Nephron progenitor cell (in vitro differentiated cells): ENCODE data around the gene NCKAP5.
"Not testable (repeated sequence)": the region's sequence is repeated elsewhere in the genome, so short reads cannot be mapped to it uniquely, and the experiment has no call there.

ENCODE experiments used
- DNase-seq: peaks from one replicate; pipeline ENCODE4 v3.0.0; 2021
- H3K27ac Mint-ChIP-seq: 2 replicates; pipeline ENCODE4 v1.8.0; 2021; ENCODE audit warnings: mild to moderate bottlenecking, moderate library complexity, mixed read lengths
- H3K27me3 Mint-ChIP-seq: 2 replicates; pipeline ENCODE4 v1.8.0; 2021; ENCODE audit warnings: mild to moderate bottlenecking, low read depth, mixed read lengths; ENCODE audit not compliant: poor library complexity
- H3K36me3 Mint-ChIP-seq: 2 replicates; pipeline ENCODE4 v1.8.0; 2021; ENCODE audit warnings: low read depth, mixed read lengths
- H3K4me1 Mint-ChIP-seq: 2 replicates; pipeline ENCODE4 v1.8.0; 2021; ENCODE audit warnings: mixed read lengths
- H3K4me3 Mint-ChIP-seq: 2 replicates; pipeline ENCODE4 v1.8.0; 2021; ENCODE audit warnings: mild to moderate bottlenecking, moderate library complexity, mixed read lengths
- H3K9me3 Mint-ChIP-seq: 2 replicates; pipeline ENCODE4 v1.8.0; 2021; ENCODE audit warnings: mild to moderate bottlenecking, moderate library complexity, mixed read lengths
- CTCF ChIP-seq: fragments of 200-600 bp; sonication (generic); IDR thresholded peaks from 2 replicates; pipeline ENCODE4 v1.5.0; 2021; ENCODE audit warnings: antibody characterized with exemption

NCKAP5 gene

GRCh38 chr2:132816234-132816633, 752.0 kb downstream of the NCKAP5 start:
- peaks cover 5% of the 10 kb centered on the region for H3K9me3 Mint-ChIP-seq
- no peak for DNase-seq
- peaks cover 11% of the 10 kb centered on the region for H3K36me3 Mint-ChIP-seq
- no peak overlapping the region for H3K4me3 Mint-ChIP-seq
- no peaks in the 10 kb centered on the region for H3K4me1 Mint-ChIP-seq
- no peaks in the 10 kb centered on the region for H3K27me3 Mint-ChIP-seq
- no peak for TF ChIP-seq CTCF
- peak overlapping the region; percentile 71 for H3K27ac Mint-ChIP-seq

- Mint-ChIP-seq H3K27me3 (no peaks in the 10 kb centered on the region), H3K4me1 (no peaks in the 10 kb centered on the region), H3K4me3 (no peak overlapping the region), H3K9me3 (peaks cover 12% of the 10 kb centered on the region), H3K36me3 (peaks cover 18% of the 10 kb centered on the region), H3K27ac (no peak overlapping the region)
- DNase-seq = no peak
- TF ChIP-seq CTCF = no peak
Observed at GRCh38 chr2:132815516-132815915, 752.7 kb downstream of the NCKAP5 start.

- Mint-ChIP-seq H3K36me3 (peaks cover 23% of the 10 kb centered on the region), H3K4me3 (no peak overlapping the region), H3K4me1 (no peaks in the 10 kb centered on the region), H3K9me3 (peaks cover 21% of the 10 kb centered on the region), H3K27ac (no peak overlapping the region), H3K27me3 (no peaks in the 10 kb centered on the region)
- TF ChIP-seq CTCF = no peak
- no peak for DNase-seq
Observed at GRCh38 chr2:132814651-132815050, 753.6 kb downstream of the NCKAP5 start.

GRCh38 chr2:132813422-132813821, 754.8 kb downstream of the NCKAP5 start:
- no peak for TF ChIP-seq CTCF
- Mint-ChIP-seq H3K27me3 (no peaks in the 10 kb centered on the region), H3K9me3 (peaks cover 31% of the 10 kb centered on the region), H3K4me1 (no peaks in the 10 kb centered on the region), H3K27ac (no peak overlapping the region), H3K36me3 (peaks cover 27% of the 10 kb centered on the region), H3K4me3 (no peak overlapping the region)
- no peak for DNase-seq

GRCh38 chr2:132811148-132811915, 756.9 kb downstream of the NCKAP5 start:
- H3K4me1 Mint-ChIP-seq = no peaks in the 10 kb centered on the region

GRCh38 chr2:132809962-132810361, 758.3 kb downstream of the NCKAP5 start:
- DNase-seq, H3K4me1 Mint-ChIP-seq, H3K27ac Mint-ChIP-seq, H3K27me3 Mint-ChIP-seq, H3K4me3 Mint-ChIP-seq: not testable (repeated sequence)
- H3K36me3 Mint-ChIP-seq = peaks cover 46% of the 10 kb centered on the region
- H3K9me3 Mint-ChIP-seq = peaks cover 59% of the 10 kb centered on the region

More at GRCh38 chr2:132811148-132811915, 756.9 kb downstream of the NCKAP5 start:
- Mint-ChIP-seq H3K27ac (no peak overlapping the region), H3K9me3 (peaks cover 52% of the 10 kb centered on the region), H3K27me3 (no peaks in the 10 kb centered on the region), H3K36me3 (peaks cover 39% of the 10 kb centered on the region), H3K4me3 (no peak overlapping the region)
- TF ChIP-seq CTCF = no peak
- DNase-seq = no peak
